K562 (cell line): ENCODE measurements around the gene KIF17. TPM values are rescaled to one million over a fixed set of nuclear protein-coding genes. Genes with fewer than 3 reads are reported as not detected.

Experiments used
- polyA plus RNA-seq, 8 experiments: library from polyadenylated mRNA; depleted of rRNA in 4 of 8; stranded (reverse) in 5 of 8; unstranded in 3 of 8; fragments of >200 nt; fragmentation: Nextera tagmentation in 2 of 8; fragmentation: Illumina TruSeq in 1 of 8; extraction: Ambion mirVana in 2 of 8; extraction: Trizol in 1 of 8; gene quantifications; 2 replicates each; pipeline versions ENCODE4 v1.2.1 to v1.2.3, GENCODE V29; 2011 to 2014; ENCODE audit warnings: inconsistent platforms in 1 of 8, missing spikeins in 1 of 8
- total RNA-seq, 7 experiments: library from RNA; depleted of rRNA in 6 of 7; stranded (reverse); fragments of >200 nt in 6 of 7; fragmentation: Illumina TruSeq in 2 of 7; extraction: Trizol in 2 of 7; gene quantifications; 2 replicates each; pipeline versions ENCODE4 v1.2.1 to v1.2.3, GENCODE V29; 2011 to 2021; ENCODE audit warnings: low replicate concordance in 1 of 7
- TF ChIP-seq, protein P1 (sequence below): fragments of 200-600 bp; sonication (generic); IDR thresholded peaks from one replicate; pipeline ENCODE4 v1.6.1; 2012; ENCODE audit warnings: mild to moderate bottlenecking, low read depth, low read length, inconsistent platforms

The KIF17 gene
- total and polyA plus RNA-seq, 9 of the 15 experiments (the other 6 are each of a cell fraction or from before 2014, with no cell fraction given), result 0.04 to 0.47 (median 0.18) TPM; not detected in 5

DNA sequence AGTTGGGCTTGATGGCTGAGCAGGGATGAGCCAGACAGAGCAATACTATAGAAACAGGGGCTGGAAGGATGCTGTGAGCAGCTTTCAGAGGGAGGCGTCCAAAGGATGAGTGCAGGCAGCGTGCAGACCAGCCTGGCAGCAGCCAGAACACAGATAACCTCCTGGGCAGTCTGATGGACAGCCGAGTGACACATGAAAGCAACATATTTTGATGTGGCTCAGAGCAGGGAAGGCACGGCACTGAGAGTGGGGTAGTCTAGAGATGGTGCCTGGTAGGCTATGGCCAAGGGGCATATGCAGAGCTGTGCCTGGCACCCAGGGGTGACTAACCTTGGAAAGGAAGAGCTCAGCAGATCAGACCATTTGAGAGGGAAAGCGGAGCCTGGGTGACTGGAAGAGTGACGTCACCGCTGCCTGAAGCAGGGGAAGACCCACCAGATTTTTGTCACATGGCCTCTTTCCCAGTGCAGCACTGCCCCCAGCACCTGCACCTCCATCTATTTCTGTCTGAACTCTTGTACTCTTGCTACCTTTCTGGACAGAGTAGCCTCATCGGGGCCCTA lies 80.9 kb downstream of the KIF17 start (continued):
- TF ChIP-seq, protein P1, sequence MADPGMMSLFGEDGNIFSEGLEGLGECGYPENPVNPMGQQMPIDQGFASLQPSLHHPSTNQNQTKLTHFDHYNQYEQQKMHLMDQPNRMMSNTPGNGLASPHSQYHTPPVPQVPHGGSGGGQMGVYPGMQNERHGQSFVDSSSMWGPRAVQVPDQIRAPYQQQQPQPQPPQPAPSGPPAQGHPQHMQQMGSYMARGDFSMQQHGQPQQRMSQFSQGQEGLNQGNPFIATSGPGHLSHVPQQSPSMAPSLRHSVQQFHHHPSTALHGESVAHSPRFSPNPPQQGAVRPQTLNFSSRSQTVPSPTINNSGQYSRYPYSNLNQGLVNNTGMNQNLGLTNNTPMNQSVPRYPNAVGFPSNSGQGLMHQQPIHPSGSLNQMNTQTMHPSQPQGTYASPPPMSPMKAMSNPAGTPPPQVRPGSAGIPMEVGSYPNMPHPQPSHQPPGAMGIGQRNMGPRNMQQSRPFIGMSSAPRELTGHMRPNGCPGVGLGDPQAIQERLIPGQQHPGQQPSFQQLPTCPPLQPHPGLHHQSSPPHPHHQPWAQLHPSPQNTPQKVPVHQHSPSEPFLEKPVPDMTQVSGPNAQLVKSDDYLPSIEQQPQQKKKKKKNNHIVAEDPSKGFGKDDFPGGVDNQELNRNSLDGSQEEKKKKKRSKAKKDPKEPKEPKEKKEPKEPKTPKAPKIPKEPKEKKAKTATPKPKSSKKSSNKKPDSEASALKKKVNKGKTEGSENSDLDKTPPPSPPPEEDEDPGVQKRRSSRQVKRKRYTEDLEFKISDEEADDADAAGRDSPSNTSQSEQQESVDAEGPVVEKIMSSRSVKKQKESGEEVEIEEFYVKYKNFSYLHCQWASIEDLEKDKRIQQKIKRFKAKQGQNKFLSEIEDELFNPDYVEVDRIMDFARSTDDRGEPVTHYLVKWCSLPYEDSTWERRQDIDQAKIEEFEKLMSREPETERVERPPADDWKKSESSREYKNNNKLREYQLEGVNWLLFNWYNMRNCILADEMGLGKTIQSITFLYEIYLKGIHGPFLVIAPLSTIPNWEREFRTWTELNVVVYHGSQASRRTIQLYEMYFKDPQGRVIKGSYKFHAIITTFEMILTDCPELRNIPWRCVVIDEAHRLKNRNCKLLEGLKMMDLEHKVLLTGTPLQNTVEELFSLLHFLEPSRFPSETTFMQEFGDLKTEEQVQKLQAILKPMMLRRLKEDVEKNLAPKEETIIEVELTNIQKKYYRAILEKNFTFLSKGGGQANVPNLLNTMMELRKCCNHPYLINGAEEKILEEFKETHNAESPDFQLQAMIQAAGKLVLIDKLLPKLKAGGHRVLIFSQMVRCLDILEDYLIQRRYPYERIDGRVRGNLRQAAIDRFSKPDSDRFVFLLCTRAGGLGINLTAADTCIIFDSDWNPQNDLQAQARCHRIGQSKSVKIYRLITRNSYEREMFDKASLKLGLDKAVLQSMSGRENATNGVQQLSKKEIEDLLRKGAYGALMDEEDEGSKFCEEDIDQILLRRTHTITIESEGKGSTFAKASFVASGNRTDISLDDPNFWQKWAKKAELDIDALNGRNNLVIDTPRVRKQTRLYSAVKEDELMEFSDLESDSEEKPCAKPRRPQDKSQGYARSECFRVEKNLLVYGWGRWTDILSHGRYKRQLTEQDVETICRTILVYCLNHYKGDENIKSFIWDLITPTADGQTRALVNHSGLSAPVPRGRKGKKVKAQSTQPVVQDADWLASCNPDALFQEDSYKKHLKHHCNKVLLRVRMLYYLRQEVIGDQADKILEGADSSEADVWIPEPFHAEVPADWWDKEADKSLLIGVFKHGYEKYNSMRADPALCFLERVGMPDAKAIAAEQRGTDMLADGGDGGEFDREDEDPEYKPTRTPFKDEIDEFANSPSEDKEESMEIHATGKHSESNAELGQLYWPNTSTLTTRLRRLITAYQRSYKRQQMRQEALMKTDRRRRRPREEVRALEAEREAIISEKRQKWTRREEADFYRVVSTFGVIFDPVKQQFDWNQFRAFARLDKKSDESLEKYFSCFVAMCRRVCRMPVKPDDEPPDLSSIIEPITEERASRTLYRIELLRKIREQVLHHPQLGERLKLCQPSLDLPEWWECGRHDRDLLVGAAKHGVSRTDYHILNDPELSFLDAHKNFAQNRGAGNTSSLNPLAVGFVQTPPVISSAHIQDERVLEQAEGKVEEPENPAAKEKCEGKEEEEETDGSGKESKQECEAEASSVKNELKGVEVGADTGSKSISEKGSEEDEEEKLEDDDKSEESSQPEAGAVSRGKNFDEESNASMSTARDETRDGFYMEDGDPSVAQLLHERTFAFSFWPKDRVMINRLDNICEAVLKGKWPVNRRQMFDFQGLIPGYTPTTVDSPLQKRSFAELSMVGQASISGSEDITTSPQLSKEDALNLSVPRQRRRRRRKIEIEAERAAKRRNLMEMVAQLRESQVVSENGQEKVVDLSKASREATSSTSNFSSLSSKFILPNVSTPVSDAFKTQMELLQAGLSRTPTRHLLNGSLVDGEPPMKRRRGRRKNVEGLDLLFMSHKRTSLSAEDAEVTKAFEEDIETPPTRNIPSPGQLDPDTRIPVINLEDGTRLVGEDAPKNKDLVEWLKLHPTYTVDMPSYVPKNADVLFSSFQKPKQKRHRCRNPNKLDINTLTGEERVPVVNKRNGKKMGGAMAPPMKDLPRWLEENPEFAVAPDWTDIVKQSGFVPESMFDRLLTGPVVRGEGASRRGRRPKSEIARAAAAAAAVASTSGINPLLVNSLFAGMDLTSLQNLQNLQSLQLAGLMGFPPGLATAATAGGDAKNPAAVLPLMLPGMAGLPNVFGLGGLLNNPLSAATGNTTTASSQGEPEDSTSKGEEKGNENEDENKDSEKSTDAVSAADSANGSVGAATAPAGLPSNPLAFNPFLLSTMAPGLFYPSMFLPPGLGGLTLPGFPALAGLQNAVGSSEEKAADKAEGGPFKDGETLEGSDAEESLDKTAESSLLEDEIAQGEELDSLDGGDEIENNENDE, result no peak
